GM18505 (cell line): ENCODE measurements around the gene NDE1.

Source experiments
- ATAC-seq: cut with Tn5 transposase; IDR thresholded peaks from one replicate; pipeline ENCODE4 v1.9.1; 2021; ENCODE audit not compliant: unreplicated experiment
- POLR2A ChIP-seq: IDR thresholded peaks from 4 replicates; pipeline ENCODE4 v1.6.1; 2011; ENCODE audit warnings: borderline replicate concordance; ENCODE audit not compliant: insufficient read depth, insufficient read length; ENCODE audit errors: extremely low read depth

NDE1 gene

DNA sequence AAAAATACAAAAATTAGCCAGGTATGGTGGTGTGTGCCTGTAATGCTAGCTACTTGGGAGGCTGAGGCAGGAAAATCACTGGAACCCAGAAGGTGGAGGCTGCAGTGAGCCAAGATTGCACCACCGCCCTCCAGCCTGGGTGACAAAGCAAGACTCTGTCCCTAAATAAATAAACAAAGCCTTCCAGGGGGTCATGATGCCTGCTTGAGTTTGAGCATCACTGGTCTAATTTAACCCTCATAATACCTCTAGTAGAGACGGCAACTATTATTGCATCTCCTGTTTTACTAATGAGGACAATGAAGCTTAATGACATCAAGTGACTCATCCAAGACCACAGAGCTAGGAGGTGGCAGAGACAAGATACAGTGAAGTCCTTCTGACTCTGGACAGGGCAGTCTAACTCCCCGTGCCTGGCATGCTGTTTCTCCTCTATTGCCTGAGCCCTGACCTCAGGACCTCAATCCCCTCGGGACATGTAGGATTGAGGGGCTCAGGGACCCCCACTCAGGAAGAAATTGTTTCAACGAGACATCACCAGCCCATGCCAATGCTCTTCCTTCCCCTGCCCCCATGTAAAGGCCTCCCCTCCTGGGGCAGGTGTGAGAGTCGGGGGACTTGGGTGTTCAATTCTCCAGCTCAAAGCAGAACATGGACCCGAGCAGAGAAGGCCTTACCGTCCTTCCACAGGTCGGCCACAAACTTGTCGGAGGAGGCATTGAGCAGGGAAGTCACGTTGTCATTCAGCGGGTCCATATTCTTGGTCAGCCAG lies 102.9 kb downstream of the NDE1 start:
- TF ChIP-seq POLR2A, result no peak
- no peak for ATAC-seq

DNA sequence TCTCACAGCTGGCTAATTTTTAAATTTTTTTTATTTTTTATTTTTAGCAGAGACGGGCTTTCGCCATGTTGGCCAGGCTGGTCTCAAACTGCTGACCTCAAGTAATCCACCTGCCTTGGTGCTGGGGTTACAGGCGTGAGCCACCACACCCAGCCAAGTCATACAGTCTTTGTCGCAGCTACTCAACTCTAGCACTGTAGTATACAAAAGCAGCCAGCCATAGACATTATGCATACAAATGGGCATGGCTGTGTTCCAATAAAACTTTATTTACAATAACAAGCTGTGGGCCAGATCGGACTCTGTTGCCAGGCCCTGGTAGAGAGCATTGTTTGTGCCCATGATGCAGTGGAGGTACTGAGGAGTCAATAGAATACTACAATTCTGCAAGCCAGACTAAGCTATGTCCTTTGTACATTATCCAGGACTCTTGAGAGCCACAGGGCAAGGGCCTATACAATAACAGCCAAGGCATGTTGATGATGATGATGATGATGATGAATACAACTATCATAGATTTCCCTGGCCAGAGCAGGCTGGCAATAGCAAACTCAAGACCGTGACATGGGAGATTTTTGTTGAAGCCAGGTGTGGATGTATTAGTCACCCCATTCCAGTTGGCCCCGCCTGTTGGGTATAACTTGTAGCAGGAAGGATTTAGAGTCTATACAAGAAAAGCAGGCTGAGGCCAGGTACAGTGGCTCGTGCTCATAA lies 104.9 kb downstream of the NDE1 start:
- ATAC-seq, result no peak
- no peak for TF ChIP-seq POLR2A

DNA sequence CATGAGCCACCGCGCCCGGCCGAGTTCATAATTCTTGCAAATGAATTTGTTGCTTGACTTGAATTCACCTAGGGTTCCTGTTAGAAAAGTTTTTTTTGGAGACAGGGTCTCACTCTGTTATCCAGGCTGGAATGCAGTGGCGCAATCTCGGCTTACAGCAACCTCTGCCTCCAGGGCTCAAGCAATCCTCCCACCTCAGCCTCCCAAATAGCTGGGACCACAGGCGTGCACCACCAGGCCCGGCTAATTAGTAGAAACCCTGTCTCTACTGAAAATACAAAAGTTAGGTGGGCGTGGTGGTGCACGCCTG lies 107.0 kb downstream of the NDE1 start:
- no peak for TF ChIP-seq POLR2A

DNA sequence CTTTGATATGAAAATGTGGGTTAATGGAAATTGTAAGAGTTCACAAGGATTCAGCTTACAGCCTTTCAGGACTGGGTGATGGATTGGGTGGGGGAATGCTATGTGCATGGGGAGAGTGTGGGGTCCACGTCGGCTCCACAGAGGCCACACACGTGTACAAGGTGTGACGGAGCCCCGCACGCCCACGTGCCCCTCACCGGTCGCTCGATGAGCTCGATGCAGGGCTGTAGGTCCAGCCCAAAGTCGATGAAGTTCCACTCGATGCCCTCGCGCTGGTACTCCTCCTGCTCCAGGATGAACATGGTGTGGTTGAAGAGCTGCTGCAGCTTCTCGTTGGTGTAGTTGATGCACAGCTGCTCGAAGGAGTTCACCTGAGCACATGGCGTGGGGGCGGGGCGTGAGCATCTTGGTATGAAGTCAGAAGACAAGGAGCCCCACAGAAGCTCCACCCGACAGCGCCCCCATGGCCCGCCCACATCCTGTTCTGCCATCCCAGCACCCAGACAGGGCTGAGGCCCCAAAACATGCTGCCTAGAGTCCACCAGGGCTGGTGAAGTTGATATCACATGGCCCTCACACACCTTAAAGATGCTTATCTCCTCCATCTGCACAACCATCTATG lies 107.7 kb downstream of the NDE1 start:
- no peak for ATAC-seq
- TF ChIP-seq POLR2A, result no peak

More for the DNA sequence above, 107.0 kb downstream of the NDE1 start:
- ATAC-seq, result no peak

DNA sequence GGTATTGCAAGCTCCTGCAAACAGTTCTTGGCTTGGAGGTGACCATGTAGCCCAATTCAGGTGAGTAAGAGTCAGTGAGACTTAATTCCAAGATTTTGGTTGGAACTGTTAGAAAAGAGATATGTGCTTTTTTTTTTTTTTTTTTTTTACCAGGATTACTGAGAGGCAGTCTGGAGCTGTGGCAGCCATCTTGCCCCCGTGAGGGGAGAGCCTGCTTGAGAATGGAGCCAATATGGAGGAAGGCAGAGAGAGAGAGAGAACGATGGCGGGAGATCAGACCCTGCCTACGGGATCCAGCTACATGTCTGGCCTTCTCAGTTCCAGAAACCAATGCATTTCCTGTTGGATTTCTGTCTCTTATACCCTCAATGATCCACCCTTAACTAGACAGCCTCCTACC lies 109.0 kb downstream of the NDE1 start:
- no peak for ATAC-seq
- TF ChIP-seq POLR2A, result no peak

DNA sequence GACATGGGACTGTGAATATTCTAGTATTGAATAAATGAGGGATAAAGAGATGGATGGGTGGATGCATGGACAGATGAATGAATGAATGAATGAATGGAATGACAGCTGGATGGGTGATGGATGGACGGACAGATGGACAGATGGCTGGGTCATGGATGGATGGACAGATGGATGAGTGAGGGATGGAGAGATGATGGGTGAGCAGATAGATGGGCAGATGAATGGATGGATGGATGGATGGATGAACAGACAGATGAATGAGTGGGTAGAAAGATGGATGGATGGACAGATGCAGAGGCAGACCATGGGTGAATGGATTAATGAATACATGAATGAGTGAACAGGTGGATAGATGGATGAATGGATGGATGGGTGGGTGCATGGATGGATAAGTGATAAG lies 110.1 kb downstream of the NDE1 start:
- ATAC-seq, result no peak
- no peak for TF ChIP-seq POLR2A

DNA sequence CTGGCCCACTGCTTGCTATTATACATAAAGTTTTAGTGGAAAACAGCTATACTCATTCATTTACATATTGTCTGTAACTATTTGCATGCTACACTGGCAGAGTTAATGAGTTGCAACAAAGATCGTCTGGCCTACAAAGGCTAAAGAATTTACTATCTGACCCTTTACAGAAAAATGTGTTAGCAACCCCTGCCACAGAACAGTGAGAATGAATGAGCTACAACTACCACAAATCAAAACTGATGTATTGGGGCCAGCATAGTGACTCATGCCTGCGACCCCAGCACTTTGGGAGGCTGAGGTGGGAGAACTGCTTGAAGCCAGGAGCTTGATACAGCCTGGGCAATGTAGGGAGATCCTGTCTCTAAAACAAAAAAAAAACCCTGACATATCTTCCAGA lies 114.1 kb downstream of the NDE1 start:
- no peak for ATAC-seq
- no peak for TF ChIP-seq POLR2A

DNA sequence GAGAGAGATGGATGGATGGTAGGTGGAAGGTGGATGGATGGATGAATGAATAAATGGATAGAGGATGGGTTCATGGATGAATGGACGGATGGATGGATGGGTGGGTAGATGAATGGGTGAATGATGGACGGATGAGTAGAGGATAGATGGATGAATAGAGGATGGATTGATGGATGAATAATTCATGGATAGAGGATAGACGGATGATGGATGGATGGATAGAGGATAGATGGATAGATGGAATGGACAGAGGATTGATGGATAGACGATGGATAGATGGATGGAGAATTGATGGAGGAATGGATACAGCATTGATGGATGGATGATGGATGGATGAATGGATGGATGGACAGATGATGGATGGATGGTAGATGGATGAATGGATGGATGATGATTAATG lies 115.1 kb downstream of the NDE1 start:
- no peak for TF ChIP-seq POLR2A
- no peak for ATAC-seq

DNA sequence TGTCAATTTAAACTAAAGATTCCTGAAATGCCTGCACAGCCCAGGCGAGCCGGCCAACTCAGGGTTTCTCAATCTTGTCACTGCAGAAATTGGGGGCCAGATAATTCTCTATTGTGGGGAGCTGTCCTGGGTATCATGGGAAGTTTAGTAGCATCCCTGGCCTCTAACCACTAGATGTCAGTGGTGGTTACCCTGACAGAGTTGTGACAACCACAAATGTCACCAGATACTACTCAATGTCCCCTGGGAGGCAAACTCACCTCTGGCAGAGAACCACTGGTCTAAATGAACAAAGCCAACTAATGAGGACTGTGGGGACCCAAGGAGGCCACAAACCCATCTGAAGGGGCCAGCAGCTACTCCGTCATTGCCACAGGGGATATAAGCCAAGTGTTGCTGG lies 115.8 kb downstream of the NDE1 start:
- no peak for TF ChIP-seq POLR2A
- peak; percentile 66 for ATAC-seq

DNA sequence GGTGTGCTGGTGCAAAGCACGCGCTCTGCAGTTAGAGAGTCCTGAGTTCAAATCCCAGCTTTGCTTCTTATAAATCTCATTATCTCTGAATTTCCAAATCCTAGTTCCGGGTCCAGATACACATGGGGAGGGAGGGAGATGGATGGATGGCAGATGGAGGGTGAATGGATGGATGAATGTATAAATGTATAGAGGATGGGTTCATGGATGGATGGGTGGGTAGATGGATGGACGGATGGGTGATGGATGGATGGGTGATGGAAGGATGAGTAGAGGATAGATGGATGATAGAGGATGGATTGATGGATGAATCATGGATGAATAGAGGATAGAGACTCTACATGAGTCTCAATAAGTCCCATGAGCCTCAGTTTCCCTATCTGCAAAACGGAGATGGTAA lies 116.9 kb downstream of the NDE1 start:
- no peak for ATAC-seq
- no peak for TF ChIP-seq POLR2A

DNA sequence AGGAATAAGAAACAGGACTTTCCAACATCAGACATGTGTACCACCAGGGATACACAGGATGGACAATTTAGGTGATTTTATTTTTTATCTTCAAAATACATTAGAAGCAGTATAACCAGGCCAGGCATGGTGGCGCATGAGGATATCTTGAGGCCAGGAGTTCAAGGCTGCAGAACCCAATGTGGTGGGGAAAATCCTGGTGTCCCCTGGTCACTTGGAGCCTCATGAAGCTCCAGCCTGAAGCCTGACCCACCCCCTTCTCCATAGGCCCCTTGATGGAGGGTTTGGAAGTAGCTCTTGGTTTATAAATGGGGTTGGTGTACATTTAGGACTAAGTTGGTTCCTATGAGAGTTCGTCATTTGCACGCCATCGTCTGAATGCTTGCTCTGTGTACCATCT lies 118.2 kb downstream of the NDE1 start:
- no peak for ATAC-seq
- no peak for TF ChIP-seq POLR2A

DNA sequence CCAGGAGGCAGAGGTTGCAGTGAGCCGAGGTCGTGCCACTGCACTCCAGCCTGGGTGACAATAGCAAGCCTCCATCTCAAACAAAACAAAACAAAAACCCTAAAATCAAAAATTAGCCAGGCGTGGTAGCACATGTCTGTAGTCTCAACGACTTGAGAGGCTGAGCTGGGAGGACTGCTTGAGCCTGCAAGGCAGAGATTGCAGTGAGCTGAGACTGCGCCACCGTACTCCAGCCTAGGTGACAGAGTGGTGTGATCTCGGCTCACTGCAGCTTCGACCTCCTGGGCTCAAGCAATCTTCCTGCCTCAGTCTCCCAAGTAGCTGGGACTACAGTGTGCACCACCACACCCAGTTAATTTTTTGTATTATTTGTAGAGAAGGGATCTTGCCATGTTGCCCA lies 119.2 kb downstream of the NDE1 start:
- no peak for ATAC-seq
- TF ChIP-seq POLR2A, result no peak

DNA sequence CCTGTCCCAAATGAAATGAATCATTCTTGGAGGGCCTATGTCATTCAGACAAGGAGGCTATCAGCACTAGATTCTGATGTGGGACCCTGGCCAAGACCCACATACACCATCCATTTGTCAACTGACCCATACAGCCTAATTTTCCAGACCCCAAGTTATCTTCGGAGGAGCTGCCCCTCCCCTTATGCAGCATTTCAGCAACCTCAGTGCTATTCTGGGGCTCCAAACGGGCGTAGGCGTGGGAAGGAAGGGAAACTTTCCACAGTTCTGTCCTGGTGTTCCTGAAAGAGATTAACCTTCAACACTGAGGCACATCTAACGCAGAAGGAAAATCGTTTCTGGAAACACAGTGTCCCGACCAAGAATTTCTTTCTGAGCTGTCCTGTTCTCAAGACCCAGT lies 120.1 kb downstream of the NDE1 start:
- TF ChIP-seq POLR2A, result no peak
- no peak for ATAC-seq

DNA sequence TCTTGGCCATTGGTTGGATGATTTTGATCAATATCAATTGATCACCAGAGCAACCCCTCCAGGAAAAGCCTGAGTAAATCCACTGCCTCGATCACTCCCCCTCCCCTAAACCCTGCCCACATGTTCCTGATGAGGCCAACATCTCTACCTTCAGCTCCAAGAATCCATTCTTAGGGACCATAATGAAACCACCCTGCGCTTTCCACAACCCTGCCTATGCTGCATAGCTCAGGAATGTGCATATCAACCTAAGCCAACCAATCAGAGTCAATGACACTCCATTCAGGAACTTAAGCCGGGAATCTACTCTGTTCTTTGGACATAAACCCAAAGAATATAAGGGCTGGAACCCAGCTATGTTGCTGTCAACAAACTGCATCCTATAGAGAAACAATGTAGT lies 120.5 kb downstream of the NDE1 start:
- no peak for TF ChIP-seq POLR2A
- no peak for ATAC-seq
